Breast epithelium (tissue), 3 donors: ENCODE measurements around the gene ZNF20.

ENCODE experiments used
- POLR2A ChIP-seq: fragments of 450-650 bp; IDR thresholded peaks from one replicate; pipeline ENCODE4 v1.6.1; 2016; ENCODE audit warnings: antibody characterized with exemption, mild to moderate bottlenecking, moderate library complexity
- POLR2AphosphoS5 ChIP-seq, 3 donors: sonication (generic); formaldehyde crosslinking; IDR thresholded peaks; one replicate each; pipeline ENCODE4 v1.6.1; 2017; ENCODE audit warnings: antibody characterized with exemption in 3 of 3
- TF ChIP-seq, protein P1 (sequence below), 3 donors: fragments of 450-650 bp; IDR thresholded peaks; one replicate each; pipeline ENCODE4 v1.5.1; 2016 to 2017; ENCODE audit warnings: antibody characterized with exemption in 3 of 3, mild to moderate bottlenecking in 3 of 3, moderate library complexity in 3 of 3

- TF ChIP-seq, protein P1, sequence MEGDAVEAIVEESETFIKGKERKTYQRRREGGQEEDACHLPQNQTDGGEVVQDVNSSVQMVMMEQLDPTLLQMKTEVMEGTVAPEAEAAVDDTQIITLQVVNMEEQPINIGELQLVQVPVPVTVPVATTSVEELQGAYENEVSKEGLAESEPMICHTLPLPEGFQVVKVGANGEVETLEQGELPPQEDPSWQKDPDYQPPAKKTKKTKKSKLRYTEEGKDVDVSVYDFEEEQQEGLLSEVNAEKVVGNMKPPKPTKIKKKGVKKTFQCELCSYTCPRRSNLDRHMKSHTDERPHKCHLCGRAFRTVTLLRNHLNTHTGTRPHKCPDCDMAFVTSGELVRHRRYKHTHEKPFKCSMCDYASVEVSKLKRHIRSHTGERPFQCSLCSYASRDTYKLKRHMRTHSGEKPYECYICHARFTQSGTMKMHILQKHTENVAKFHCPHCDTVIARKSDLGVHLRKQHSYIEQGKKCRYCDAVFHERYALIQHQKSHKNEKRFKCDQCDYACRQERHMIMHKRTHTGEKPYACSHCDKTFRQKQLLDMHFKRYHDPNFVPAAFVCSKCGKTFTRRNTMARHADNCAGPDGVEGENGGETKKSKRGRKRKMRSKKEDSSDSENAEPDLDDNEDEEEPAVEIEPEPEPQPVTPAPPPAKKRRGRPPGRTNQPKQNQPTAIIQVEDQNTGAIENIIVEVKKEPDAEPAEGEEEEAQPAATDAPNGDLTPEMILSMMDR (IDR thresholded peaks at IDR 0.05) = no peak
- TF ChIP-seq POLR2AphosphoS5 (IDR thresholded peaks at IDR 0.05) (peak; percentile 43 to 82 (median 67)), POLR2A (peak; percentile 38)
These were observed at the start of gene ZNF20 for GRCh38 chr19:12139885-12140544.
